ENCODE results near the gene FAM111B.
"Not testable (repeated sequence)": the region's sequence is repeated elsewhere in the genome, so short reads cannot be mapped to it uniquely, and the experiment has no call there.

GRCh38 chr11:59080421-59080820 lies 26.6 kb upstream of the FAM111B start:
- TF ChIP-seq CTCF, POLR2AphosphoS5, POLR2A (IDR thresholded peaks at IDR 0.05): not testable (repeated sequence)

Measured in sigmoid colon (tissue), 4 donors.